IMR-90 (cell line): ENCODE data around the gene SYNE1. TPM values are rescaled to one million over a fixed set of nuclear protein-coding genes. Genes with fewer than 3 reads are reported as not detected.

Source experiments
- ATAC-seq: fragments of 200-7000 bp; cut with Tn5 transposase; 2 replicates; pipeline ENCODE4 v1.9.1; 2020; ENCODE audit warnings: low read depth, mild to moderate bottlenecking, moderate library complexity
- BruUV-seq: library from RNA; stranded (reverse); fragments of 400-500 nt; replicated peaks from 2 replicates; lab custom pipeline; 2021; lab: Mats Ljungman, UMichigan
- CTCF ChIA-PET: fragments of 300-600 bp; formaldehyde crosslinking; extraction: SDS; loops from one replicate; lab custom pipeline; 2021; ENCODE audit warnings: antibody characterized with exemption; lab: Yijun Ruan, JAX
- POLR2A ChIA-PET: fragments of 300-600 bp; sonication (Branson Sonifier 250); formaldehyde crosslinking; loops from one replicate; lab custom pipeline; 2022; ENCODE audit warnings: antibody characterized with exemption; ENCODE audit not compliant: unreplicated experiment; lab: Charles Lee
- DNase-seq: peaks from one replicate; pipeline ENCODE4 v3.0.0; 2013
- H2AFZ ChIP-seq: replicated peaks from 2 replicates; pipeline ENCODE3; 2013; ENCODE audit warnings: low read length, mild to moderate bottlenecking; ENCODE audit not compliant: poor library complexity
- H2AK5ac ChIP-seq: 2 replicates; pipeline ENCODE4 v1.6.1; 2013; ENCODE audit warnings: low read depth, low read length, inconsistent platforms
- H2AK9ac ChIP-seq: replicated peaks from 2 replicates; pipeline ENCODE3; 2013; ENCODE audit warnings: mild to moderate bottlenecking, low read depth, low read length, moderate library complexity; ENCODE audit not compliant: poor library complexity
- H2BK120ac ChIP-seq: 2 replicates; pipeline ENCODE4 v1.6.1; 2013; ENCODE audit warnings: low read depth, low read length, inconsistent platforms
- H2BK15ac ChIP-seq: 3 replicates; pipeline ENCODE4 v1.6.1; 2013; ENCODE audit warnings: low read depth, low read length, inconsistent platforms
- H2BK20ac ChIP-seq: 2 replicates; pipeline ENCODE4 v1.6.1; 2013; ENCODE audit warnings: low read depth, mild to moderate bottlenecking, inconsistent platforms, low read length, moderate library complexity
- H2BK5ac ChIP-seq: 2 replicates; pipeline ENCODE4 v1.6.1; 2013; ENCODE audit warnings: mild to moderate bottlenecking, low read depth, low read length, inconsistent platforms; ENCODE audit not compliant: poor library complexity, severe bottlenecking
- H3K14ac ChIP-seq: replicated peaks from 2 replicates; pipeline ENCODE4 v1.6.1; 2013; ENCODE audit warnings: low read depth, low read length, inconsistent platforms
- H3K18ac ChIP-seq: 2 replicates; pipeline ENCODE4 v1.6.1; 2013; ENCODE audit warnings: low read depth, low read length, control low read depth
- H3K23ac ChIP-seq: 2 replicates; pipeline ENCODE4 v1.6.1; 2013; ENCODE audit warnings: low read depth, low read length, inconsistent platforms
- H3K27ac ChIP-seq: 2 replicates; pipeline ENCODE4 v1.5.1; 2013; ENCODE audit warnings: mild to moderate bottlenecking, control low read depth, low read length; ENCODE audit not compliant: insufficient read depth
- H3K27me3 ChIP-seq: 2 replicates; pipeline ENCODE4 v1.6.1; 2013; ENCODE audit warnings: low read length; ENCODE audit not compliant: control insufficient read depth, insufficient read depth
- H3K36me3 ChIP-seq: 2 replicates; pipeline ENCODE4 v1.6.1; 2013; ENCODE audit warnings: low read length, mixed read lengths; ENCODE audit not compliant: control insufficient read depth, insufficient read depth
- H3K4ac ChIP-seq: 2 replicates; pipeline ENCODE4 v1.6.1; 2013; ENCODE audit warnings: low read depth, low read length, inconsistent platforms
- H3K4me1 ChIP-seq: 2 replicates; pipeline ENCODE4 v1.6.1; 2013; ENCODE audit warnings: low read length, mixed read lengths; ENCODE audit not compliant: control insufficient read depth, insufficient read depth
- H3K4me2 ChIP-seq: 2 replicates; pipeline ENCODE4 v1.6.1; 2013; ENCODE audit warnings: low read depth, mild to moderate bottlenecking, control low read depth, low read length, moderate library complexity
- H3K4me3 ChIP-seq: 2 replicates; pipeline ENCODE4 v1.5.1; 2013; ENCODE audit warnings: low read depth, mild to moderate bottlenecking, control low read depth, low read length, moderate library complexity; ENCODE audit not compliant: insufficient read depth
- H3K56ac ChIP-seq: 2 replicates; pipeline ENCODE4 v1.6.1; 2013; ENCODE audit warnings: low read length, inconsistent platforms; ENCODE audit not compliant: insufficient read depth; ENCODE audit errors: extremely low read depth
- H3K79me1 ChIP-seq, 2 experiments: 2 replicates each; pipeline ENCODE4 v1.6.1; 2013; ENCODE audit warnings: low read length in 2 of 2, inconsistent platforms in 1 of 2, low read depth in 1 of 2
- H3K9ac ChIP-seq: 2 replicates; pipeline ENCODE4 v1.6.1; 2013; ENCODE audit warnings: low read depth, low read length, control low read depth
- H3K9me1 ChIP-seq: 2 replicates; pipeline ENCODE4 v1.6.1; 2013; ENCODE audit warnings: low read length, inconsistent platforms; ENCODE audit not compliant: insufficient read depth
- H3K9me3 ChIP-seq: 2 replicates; pipeline ENCODE4 v1.6.1; 2013; ENCODE audit warnings: low read length; ENCODE audit not compliant: control insufficient read depth, insufficient read depth
- H4K20me1 ChIP-seq: 2 replicates; pipeline ENCODE4 v1.6.1; 2013; ENCODE audit warnings: low read length, inconsistent platforms; ENCODE audit not compliant: insufficient read depth
- H4K5ac ChIP-seq: 2 replicates; pipeline ENCODE4 v1.6.1; 2013; ENCODE audit warnings: mild to moderate bottlenecking, low read depth, low read length, control low read depth
- H4K8ac ChIP-seq, 2 experiments: 2 replicates each; pipeline ENCODE4 v1.6.1; 2013; ENCODE audit warnings: low read depth in 2 of 2, low read length in 2 of 2, control low read depth in 1 of 2, inconsistent platforms in 1 of 2
- H4K91ac ChIP-seq: 2 replicates; pipeline ENCODE4 v1.6.1; 2013; ENCODE audit warnings: low read depth, low read length, inconsistent platforms; ENCODE audit not compliant: insufficient read depth
- CEBPB ChIP-seq: IDR thresholded peaks from 2 replicates; pipeline ENCODE4 v1.6.1; 2012; ENCODE audit warnings: low read depth, low read length, improper control_type of control experiment
- CHD1 ChIP-seq: IDR thresholded peaks from 2 replicates; pipeline ENCODE4 v1.6.1; 2012; ENCODE audit warnings: low read depth, low read length, improper control_type of control experiment
- ELK1 ChIP-seq: fragments of 150-350 bp; IDR thresholded peaks from 2 replicates; pipeline ENCODE4 v1.6.1; 2016; ENCODE audit warnings: low read depth, mild to moderate bottlenecking, low read length, moderate library complexity, borderline replicate concordance
- FOS ChIP-seq: fragments of 150-350 bp; IDR thresholded peaks from 2 replicates; pipeline ENCODE4 v1.6.1; 2016; ENCODE audit warnings: low read depth, low read length
- MAFK ChIP-seq: IDR thresholded peaks from 2 replicates; pipeline ENCODE4 v1.6.1; 2012; ENCODE audit warnings: low read depth, low read length, improper control_type of control experiment
- MAZ ChIP-seq: IDR thresholded peaks from 2 replicates; pipeline ENCODE4 v1.6.1; 2012; ENCODE audit warnings: low read depth, mild to moderate bottlenecking, low read length, improper control_type of control experiment, moderate library complexity, borderline replicate concordance
- NFE2L2 ChIP-seq: fragments of 150-350 bp; IDR thresholded peaks from 2 replicates; pipeline ENCODE4 v1.6.1; 2016; ENCODE audit warnings: low read depth, mild to moderate bottlenecking, low read length
- RAD21 ChIP-seq: IDR thresholded peaks from 2 replicates; pipeline ENCODE4 v1.6.1; 2012; ENCODE audit warnings: low read length, improper control_type of control experiment
- WGBS, 2 experiments: methylation state at CpG; one replicate each; pipeline versions ENCODE4 v1.1.5 to v1.1.7; 2013; ENCODE audit warnings: missing lambda C conversion rate in 2 of 2; ENCODE audit not compliant: insufficient read length in 1 of 2; ENCODE audit errors: extremely low coverage in 2 of 2; 5-methylcytosine and 5-hydroxymethylcytosine counted together
- dilution Hi-C: fragments of 300-500 bp; cut with HindIII; formaldehyde crosslinking; loops from one replicate; pipeline ENCODE4 v1.14.3; 2018; ENCODE audit warnings: low sequenced_read_pairs; ENCODE audit not compliant: unreplicated experiment
- in situ Hi-C: fragments of 300-500 bp; cut with MboI; formaldehyde crosslinking; loops from 3 replicates; pipeline ENCODE4 v1.14.3; 2019; ENCODE audit warnings: low sequenced_read_pairs, inconsistent platforms, mixed read lengths
- intact Hi-C: fragments of 100-400 bp; cut with micrococcal nuclease; formaldehyde crosslinking; loops from 2 replicates; pipeline ENCODE4 v1.10.0; 2022
- polyA plus RNA-seq, 3 experiments: library from polyadenylated mRNA; depleted of rRNA; stranded (reverse); fragments of >200 nt; gene quantifications; 2 replicates each; pipeline ENCODE4 v1.2.3, GENCODE V29; 2012; ENCODE audit warnings: low replicate concordance in 1 of 3
- total RNA-seq: library from RNA; depleted of rRNA; stranded (reverse); fragments of >200 nt; gene quantifications from 2 replicates; pipeline ENCODE4 v1.2.3, GENCODE V29; 2012
- TF ChIP-seq, protein P1 (sequence below): fragments of 150-350 bp; IDR thresholded peaks from 2 replicates; pipeline ENCODE4 v1.6.1; 2017; ENCODE audit warnings: mild to moderate bottlenecking, antibody characterized with exemption, low read length, low read depth

SYNE1 gene
- total and polyA plus RNA-seq, 2 of the 4 experiments (the other 2 are of a cell fraction): 34.1 to 159 TPM

DNA sequence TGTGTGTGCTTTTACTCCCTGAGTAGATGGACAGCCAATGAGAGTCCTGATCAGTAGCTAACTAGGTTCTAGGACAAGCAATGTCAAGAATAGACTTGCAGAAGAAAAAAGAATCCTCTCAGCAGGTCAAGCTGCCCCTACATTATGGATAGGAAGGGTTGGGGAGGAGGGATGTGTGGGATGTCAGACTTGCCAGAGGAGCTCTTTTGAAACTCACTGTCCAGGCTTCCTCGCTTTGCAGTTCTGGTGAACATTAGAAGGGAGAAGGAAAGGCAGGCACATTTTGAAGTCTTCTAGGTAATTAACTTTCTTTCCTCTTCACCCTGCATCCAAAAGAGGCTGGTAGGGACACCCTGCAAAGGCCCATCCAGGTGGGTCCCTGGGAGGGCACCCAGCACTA is 48.7 kb downstream of the SYNE1 start:
- dilution Hi-C loops: no loop called here
- intact Hi-C loops: no loop called here
- Histone ChIP-seq H3K9me3 (no peaks in the 10 kb centered on the region; the same call in 1 of the 2 replicates), H3K27ac (no peak overlapping the region), H3K4me1 (no peaks in the 10 kb centered on the region), H2BK15ac (no peak overlapping the region), H2AK9ac (no peak overlapping the region), H3K4me3 (no peak overlapping the region), H3K4me2 (no peak overlapping the region), H2BK5ac (no peak overlapping the region), H2BK120ac (no peak overlapping the region), H4K91ac (no peak overlapping the region), H2AK5ac (no peak overlapping the region), H3K56ac (no peak overlapping the region), H3K9me1 (no peaks in the 10 kb centered on the region), H3K4ac (no peak overlapping the region), H4K5ac (no peak overlapping the region), H3K14ac (no peak overlapping the region), H3K18ac (no peak overlapping the region), H3K79me1 (peaks cover 7 to 8% of the 10 kb centered on the region in 2 experiments; a peak in 3 of 4 replicates), H2BK20ac (no peak overlapping the region), H4K20me1 (no peaks in the 10 kb centered on the region), H3K23ac (no peak overlapping the region), H3K36me3 (no peaks in the 10 kb centered on the region; the same call in 1 of the 2 replicates), H2AFZ (no peak overlapping the region), H4K8ac (no peak overlapping the region), H3K9ac (no peak overlapping the region), H3K27me3 (no peaks in the 10 kb centered on the region)
- DNase-seq (no peak), ATAC-seq (no peak)
- ChIA-PET CTCF (no interaction called here), POLR2A (no interaction called here)
- TF ChIP-seq FOS (no peak), CHD1 (no peak), NFE2L2 (no peak), MAZ (no peak), ELK1 (no peak), CEBPB (no peak), MAFK (no peak), RAD21 (no peak)
- TF ChIP-seq, protein P1, sequence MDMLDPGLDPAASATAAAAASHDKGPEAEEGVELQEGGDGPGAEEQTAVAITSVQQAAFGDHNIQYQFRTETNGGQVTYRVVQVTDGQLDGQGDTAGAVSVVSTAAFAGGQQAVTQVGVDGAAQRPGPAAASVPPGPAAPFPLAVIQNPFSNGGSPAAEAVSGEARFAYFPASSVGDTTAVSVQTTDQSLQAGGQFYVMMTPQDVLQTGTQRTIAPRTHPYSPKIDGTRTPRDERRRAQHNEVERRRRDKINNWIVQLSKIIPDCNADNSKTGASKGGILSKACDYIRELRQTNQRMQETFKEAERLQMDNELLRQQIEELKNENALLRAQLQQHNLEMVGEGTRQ: no peak
- in situ Hi-C loops: no loop called here
- WGBS, 2 experiments: no CpG with 5 or more reads among the region's 1 CpG
- no TSS peak for BruUV-seq
